Mesenchymal stem cell (in vitro differentiated cells and primary cell): ENCODE measurements around the gene UCN2.
"Not testable (repeated sequence)": the region's sequence is repeated elsewhere in the genome, so short reads cannot be mapped to it uniquely, and the experiment has no call there.

Experiments
- DNase-seq: peaks from one replicate; pipeline ENCODE4 v3.0.0-alpha.2; 2013
- H2AFZ ChIP-seq: one replicate; pipeline ENCODE4 v1.6.1; 2013; ENCODE audit warnings: low read depth, mild to moderate bottlenecking, control low read depth, inconsistent platforms, low read length, moderate library complexity
- H2AK5ac ChIP-seq: 2 replicates; pipeline ENCODE4 v1.6.1; 2013; ENCODE audit warnings: low read length, moderate library complexity, mild to moderate bottlenecking, inconsistent platforms; ENCODE audit not compliant: severe bottlenecking
- H2BK120ac ChIP-seq: one replicate; pipeline ENCODE4 v1.6.1; 2013; ENCODE audit warnings: low read depth, mild to moderate bottlenecking, inconsistent platforms, low read length, moderate library complexity
- H2BK12ac ChIP-seq, 2 experiments: one replicate each; pipeline ENCODE4 v1.6.1; 2013; ENCODE audit warnings: inconsistent platforms in 2 of 2, low read length in 2 of 2, mild to moderate bottlenecking in 2 of 2, moderate library complexity in 2 of 2, control low read depth in 1 of 2
- H2BK15ac ChIP-seq: one replicate; pipeline ENCODE4 v1.6.1; 2013; ENCODE audit warnings: mild to moderate bottlenecking, low read depth, inconsistent platforms; ENCODE audit not compliant: poor library complexity, severe bottlenecking
- H2BK5ac ChIP-seq: 2 replicates; pipeline ENCODE4 v1.6.1; 2013; ENCODE audit warnings: low read depth, mild to moderate bottlenecking, low read length, control low read depth, inconsistent platforms; ENCODE audit not compliant: poor library complexity, severe bottlenecking
- H3K14ac ChIP-seq, 2 experiments: one replicate each; pipeline ENCODE4 v1.6.1; 2013; ENCODE audit warnings: inconsistent platforms in 2 of 2, low read length in 2 of 2, control low read depth in 1 of 2, mild to moderate bottlenecking in 1 of 2, moderate library complexity in 1 of 2
- H3K18ac ChIP-seq, 2 experiments: one replicate each; pipeline ENCODE4 v1.6.1; 2013; ENCODE audit warnings: inconsistent platforms in 2 of 2, low read length in 2 of 2, control low read depth in 1 of 2, low read depth in 1 of 2, mild to moderate bottlenecking in 1 of 2
- H3K23ac ChIP-seq, 2 experiments: one replicate each; pipeline ENCODE4 v1.6.1; 2013; ENCODE audit warnings: inconsistent platforms in 2 of 2, low read length in 2 of 2, mild to moderate bottlenecking in 2 of 2, moderate library complexity in 2 of 2, control low read depth in 1 of 2
- H3K27ac ChIP-seq: 2 replicates; pipeline ENCODE4 v1.5.1; 2013; ENCODE audit warnings: mild to moderate bottlenecking, moderate library complexity, low read length, control low read depth, inconsistent platforms; ENCODE audit not compliant: poor library complexity, severe bottlenecking
- H3K27me3 ChIP-seq, 2 experiments: 2 replicates each; pipeline versions ENCODE4 v1.6.1 to v1.7.0; 2013; ENCODE audit warnings: low read length in 2 of 2, mild to moderate bottlenecking in 2 of 2, moderate library complexity in 2 of 2, control low read depth in 1 of 2, inconsistent platforms in 1 of 2; ENCODE audit not compliant: control insufficient read depth in 1 of 2, insufficient read depth in 1 of 2
- H3K36me3 ChIP-seq, 2 experiments: 2 replicates each; pipeline versions ENCODE4 v1.6.1 to v1.7.0; 2013; ENCODE audit warnings: low read length in 2 of 2, control low read depth in 1 of 2, inconsistent platforms in 1 of 2, low read depth in 1 of 2, mild to moderate bottlenecking in 1 of 2; ENCODE audit not compliant: insufficient read depth in 2 of 2, control insufficient read depth in 1 of 2
- H3K4ac ChIP-seq, 2 experiments: one replicate each; pipeline ENCODE4 v1.6.1; 2013; ENCODE audit warnings: inconsistent platforms in 2 of 2, low read length in 2 of 2, mild to moderate bottlenecking in 2 of 2, moderate library complexity in 2 of 2, control low read depth in 1 of 2, low read depth in 1 of 2
- H3K4me1 ChIP-seq: 2 replicates; pipeline ENCODE4 v1.6.1; 2013; ENCODE audit warnings: low read depth, low read length, control low read depth; ENCODE audit not compliant: control insufficient read depth, insufficient read depth
- H3K4me2 ChIP-seq: 2 replicates; pipeline ENCODE4 v1.6.1; 2013; ENCODE audit warnings: low read length, mild to moderate bottlenecking, inconsistent platforms; ENCODE audit not compliant: poor library complexity, severe bottlenecking
- H3K4me3 ChIP-seq, 2 experiments: 2 replicates each; pipeline versions ENCODE4 v1.5.1 to v1.7.0; 2013; ENCODE audit warnings: low read length in 2 of 2, mild to moderate bottlenecking in 2 of 2, control low read depth in 1 of 2, low read depth in 1 of 2; ENCODE audit not compliant: insufficient read depth in 1 of 2
- H3K79me1 ChIP-seq: replicated peaks from 2 replicates; pipeline ENCODE4 v1.6.1; 2013; ENCODE audit warnings: mild to moderate bottlenecking, control low read depth, low read length, inconsistent platforms; ENCODE audit not compliant: poor library complexity, severe bottlenecking
- H3K9ac ChIP-seq: 2 replicates; pipeline ENCODE4 v1.7.0; 2013; ENCODE audit warnings: mild to moderate bottlenecking, low read length, moderate library complexity
- H3K9me3 ChIP-seq: 2 replicates; pipeline ENCODE4 v1.7.0; 2013; ENCODE audit warnings: mild to moderate bottlenecking, low read length; ENCODE audit not compliant: control insufficient read depth
- H4K8ac ChIP-seq: one replicate; pipeline ENCODE4 v1.6.1; 2013; ENCODE audit warnings: inconsistent platforms, mild to moderate bottlenecking, low read length, moderate library complexity
- H4K91ac ChIP-seq: one replicate; pipeline ENCODE4 v1.6.1; 2013; ENCODE audit warnings: mild to moderate bottlenecking, low read length, inconsistent platforms
- WGBS: methylation state at CpG from one replicate; pipeline ENCODE4 v1.1.7; 2013; ENCODE audit warnings: mixed read lengths; 5-methylcytosine and 5-hydroxymethylcytosine counted together

UCN2 gene

DNA sequence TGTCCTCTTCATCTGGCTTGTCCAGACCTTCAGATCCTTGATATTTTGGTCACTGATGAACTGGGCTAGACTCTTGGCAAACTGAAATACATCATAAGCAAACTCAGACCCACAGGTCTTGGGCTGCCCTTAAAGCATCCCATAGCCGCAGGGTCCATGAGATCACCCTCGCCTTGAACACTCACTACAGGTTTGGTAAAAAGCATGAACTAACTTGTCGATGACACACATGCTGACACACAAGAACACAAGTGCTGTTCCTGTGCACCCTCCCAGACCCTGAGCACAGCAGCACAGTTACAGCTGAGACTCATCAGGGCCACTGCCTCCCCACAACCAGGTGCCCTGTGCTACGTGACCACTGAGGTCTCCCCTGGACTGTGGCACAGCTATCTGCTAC, 28.0 kb downstream of the UCN2 start:
- no peak overlapping the region for H2BK5ac ChIP-seq
- no peak overlapping the region for H3K23ac ChIP-seq
- H3K14ac ChIP-seq: no peak overlapping the region
- H3K18ac ChIP-seq: no peak overlapping the region
- no peak overlapping the region for H3K27ac ChIP-seq
- WGBS: 94% methylated on average over 4 of the region's 4 CpGs
- H4K8ac ChIP-seq: no peak overlapping the region
- H2AFZ ChIP-seq: no peak overlapping the region
- no peak overlapping the region for H3K4me3 ChIP-seq
- no peaks in the 10 kb centered on the region for H3K27me3 ChIP-seq
- no peak overlapping the region for H2BK15ac ChIP-seq
- peaks cover 10% of the 10 kb centered on the region for H3K79me1 ChIP-seq
- H3K36me3 ChIP-seq: peaks cover 19 to 53% of the 10 kb centered on the region in 2 experiments
- H2BK12ac ChIP-seq: no peak overlapping the region
- no peak overlapping the region for H3K4me2 ChIP-seq
- DNase-seq: no peak
- H3K4me1 ChIP-seq: peaks cover 4% of the 10 kb centered on the region
- no peak overlapping the region for H3K4ac ChIP-seq
- no peak overlapping the region for H3K9ac ChIP-seq
- H4K91ac ChIP-seq: no peak overlapping the region
- H2AK5ac ChIP-seq: no peak overlapping the region
- no peaks in the 10 kb centered on the region for H3K9me3 ChIP-seq
- H2BK120ac ChIP-seq: no peak overlapping the region

DNA sequence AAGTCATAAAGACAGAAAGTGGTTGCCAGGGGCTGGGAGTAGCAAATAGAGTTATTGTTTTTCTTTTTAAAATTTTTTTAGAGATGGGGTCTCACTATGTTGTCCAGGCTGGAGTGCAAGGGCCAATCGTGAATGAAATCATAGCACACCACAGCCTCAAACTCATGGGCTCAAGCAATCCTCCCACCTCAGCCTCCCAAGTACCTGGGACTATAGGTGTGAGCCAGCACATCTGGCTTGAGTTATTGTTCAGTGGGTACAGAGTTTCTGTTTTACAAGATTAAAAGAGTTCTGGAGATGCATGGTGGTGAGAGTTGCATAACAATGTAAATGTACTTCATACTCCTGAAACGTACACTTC, 30.6 kb downstream of the UCN2 start:
- no peaks in the 10 kb centered on the region for H3K27me3 ChIP-seq
- no peak overlapping the region for H3K4ac ChIP-seq
- no peak overlapping the region for H4K91ac ChIP-seq

DNA sequence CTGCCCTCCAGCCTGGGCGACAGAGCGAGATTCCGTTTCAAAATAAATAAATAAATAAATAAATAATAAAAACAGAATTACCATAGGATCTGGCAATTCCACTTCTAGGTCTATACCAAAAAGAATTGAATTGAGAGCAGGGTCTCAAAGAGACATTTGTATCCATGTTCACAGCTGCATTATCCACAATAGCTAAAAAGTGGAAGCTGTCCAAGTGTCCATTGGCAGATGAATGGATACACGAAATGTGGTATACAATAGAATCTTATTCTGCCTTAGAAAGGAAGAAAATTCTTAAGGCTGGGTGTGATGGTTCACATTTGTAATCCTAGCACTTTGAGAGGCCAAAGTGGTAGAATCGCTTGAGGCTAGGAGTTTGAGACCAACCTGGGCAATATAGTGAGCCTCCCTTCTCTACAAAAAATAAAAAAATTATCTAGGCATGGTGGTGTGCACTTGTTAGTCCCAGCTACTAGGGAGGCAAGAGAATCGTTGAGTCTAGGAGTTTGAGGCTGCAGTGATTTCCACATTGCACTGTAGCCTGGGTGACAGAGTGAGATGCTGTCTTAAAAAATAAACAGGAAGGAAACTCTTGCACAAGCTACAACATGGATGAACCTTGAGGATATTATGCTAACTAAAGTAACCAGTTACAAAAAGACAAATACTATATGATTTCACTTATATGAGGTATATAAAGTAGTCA, 31.2 kb downstream of the UCN2 start:
- peaks cover 19 to 38% of the 10 kb centered on the region in 2 experiments for H3K36me3 ChIP-seq
- no peak overlapping the region for H2BK15ac ChIP-seq
- H2BK120ac ChIP-seq: no peak overlapping the region
- no peak overlapping the region for H2BK12ac ChIP-seq
- H3K4me2 ChIP-seq: no peak overlapping the region
- no peak overlapping the region for H4K8ac ChIP-seq
- no peak overlapping the region for H4K91ac ChIP-seq
- H3K4ac ChIP-seq: no peak overlapping the region
- no peak overlapping the region for H3K18ac ChIP-seq
- WGBS: 88% methylated on average over 2 of the region's 6 CpGs
- peaks cover 5% of the 10 kb centered on the region for H3K79me1 ChIP-seq
- H3K4me3 ChIP-seq: no peak overlapping the region
- H3K23ac ChIP-seq: no peak overlapping the region
- H3K27ac ChIP-seq: no peak overlapping the region
- no peak overlapping the region for H3K14ac ChIP-seq
- H3K4me1 ChIP-seq: no peaks in the 10 kb centered on the region
- peak; percentile 22 for DNase-seq
- H3K27me3 ChIP-seq: no peaks in the 10 kb centered on the region
- no peak overlapping the region for H3K9ac ChIP-seq
- no peaks in the 10 kb centered on the region for H3K9me3 ChIP-seq
- no peak overlapping the region for H2AFZ ChIP-seq
- no peak overlapping the region for H2BK5ac ChIP-seq
- H2AK5ac ChIP-seq: no peak overlapping the region

More for the DNA sequence above, 30.6 kb downstream of the UCN2 start:
- peaks cover 5% of the 10 kb centered on the region for H3K79me1 ChIP-seq
- H3K27ac ChIP-seq: no peak overlapping the region
- no peaks in the 10 kb centered on the region for H3K4me1 ChIP-seq
- no peak for DNase-seq
- H2AFZ ChIP-seq: no peak overlapping the region
- no peak overlapping the region for H3K9ac ChIP-seq
- H2AK5ac ChIP-seq: no peak overlapping the region
- no peak overlapping the region for H3K23ac ChIP-seq
- H2BK12ac ChIP-seq: no peak overlapping the region
- no peak overlapping the region for H4K8ac ChIP-seq
- no peak overlapping the region for H2BK15ac ChIP-seq
- WGBS: no CpG with 5 or more reads among the region's 2 CpGs
- no peaks in the 10 kb centered on the region for H3K9me3 ChIP-seq
- peaks cover 17 to 36% of the 10 kb centered on the region in 2 experiments for H3K36me3 ChIP-seq
- H3K4me3 ChIP-seq: no peak overlapping the region
- no peak overlapping the region for H2BK5ac ChIP-seq
- H3K14ac ChIP-seq: no peak overlapping the region
- H2BK120ac ChIP-seq: no peak overlapping the region
- H3K18ac ChIP-seq: no peak overlapping the region
- no peak overlapping the region for H3K4me2 ChIP-seq

DNA sequence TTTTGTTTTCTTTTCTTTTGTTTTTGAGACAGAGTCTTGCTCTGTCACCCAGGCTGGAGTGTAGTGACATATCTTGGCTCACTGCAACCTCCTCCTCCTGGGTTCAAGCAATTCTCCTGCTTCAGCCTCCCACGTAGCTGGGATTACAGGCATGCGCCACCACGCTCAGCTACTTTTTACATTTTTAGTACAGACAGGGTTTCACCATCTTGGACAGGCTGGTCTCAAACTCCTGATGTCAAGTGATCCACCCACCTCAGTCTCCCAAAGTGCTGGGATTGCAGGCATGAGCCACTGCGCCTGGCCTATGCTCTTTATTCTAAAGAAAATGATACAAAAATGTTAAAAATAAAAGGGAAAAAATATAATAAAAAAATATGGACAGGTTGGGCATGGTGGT, 32.9 kb downstream of the UCN2 start:
- peaks cover 12 to 28% of the 10 kb centered on the region in 2 experiments for H3K36me3 ChIP-seq
- H3K18ac ChIP-seq, H2AFZ ChIP-seq, H3K27ac ChIP-seq, H3K14ac ChIP-seq, H2AK5ac ChIP-seq, H2BK12ac ChIP-seq, H3K4me1 ChIP-seq, H2BK15ac ChIP-seq, H3K9me3 ChIP-seq, H2BK120ac ChIP-seq, H3K4me3 ChIP-seq, H3K27me3 ChIP-seq, H2BK5ac ChIP-seq, H3K9ac ChIP-seq, H3K23ac ChIP-seq, H4K8ac ChIP-seq, H3K4ac ChIP-seq, DNase-seq, H3K79me1 ChIP-seq, H4K91ac ChIP-seq, H3K4me2 ChIP-seq: not testable (repeated sequence)
- 100% methylated on average over 3 of the region's 4 CpGs for WGBS
